Measurements from ENCODE around the gene EPN3. TPM values are rescaled to one million over a fixed set of nuclear protein-coding genes. Genes with fewer than 3 reads are reported as not detected.

EPN3 gene
- total RNA-seq, 4 donors from 2014 or later: 7.3 TPM; not detected in 3

GRCh38 chr17:50502301-50502990 lies 30.1 kb upstream of the EPN3 start:
- Histone ChIP-seq H3K4me3 (no peak overlapping the region), H3K27me3 (no peaks in the 10 kb centered on the region), H3K4me1 (peaks cover 0 to under 1% (median 0%) of the 10 kb centered on the region in 3 donors), H3K27ac (no peak overlapping the region), H3K9me3 (no peaks in the 10 kb centered on the region), H3K36me3 (no peaks in the 10 kb centered on the region)
- ATAC-seq: no peak
- 80% methylated on average over 1 of the region's 9 CpGs; no CpG with 5 or more reads in 1 of the 2 donors for WGBS, 2 donors (ENCODE audit: low coverage in 1 of 2)
- TF ChIP-seq CTCF (IDR thresholded peaks at IDR 0.05) (no peak), EP300 (IDR thresholded peaks at IDR 0.05) (no peak), POLR2A (IDR thresholded peaks at IDR 0.05) (no peak), POLR2AphosphoS5 (IDR thresholded peaks at IDR 0.05) (no peak)

GRCh38 chr17:50505591-50506130 lies 26.9 kb upstream of the EPN3 start:
- Histone ChIP-seq H3K27me3 (no peaks in the 10 kb centered on the region), H3K9me3 (no peaks in the 10 kb centered on the region), H3K27ac (no peak overlapping the region), H3K4me3 (no peak overlapping the region), H3K36me3 (no peaks in the 10 kb centered on the region), H3K4me1 (peaks cover 0 to 18% (median 3%) of the 10 kb centered on the region in 3 donors)
- TF ChIP-seq EP300 (IDR thresholded peaks at IDR 0.05) (no peak), POLR2AphosphoS5 (IDR thresholded peaks at IDR 0.05) (no peak), CTCF (IDR thresholded peaks at IDR 0.05) (no peak), POLR2A (IDR thresholded peaks at IDR 0.05) (no peak)
- 62 to 68% methylated on average over 4 to 5 of the region's 7 CpGs for WGBS, 2 donors (ENCODE audit: low coverage in 1 of 2)
- no peak for ATAC-seq

GRCh38 chr17:50506298-50506697 lies 26.2 kb upstream of the EPN3 start:
- no peaks in the 10 kb centered on the region for H3K27me3 ChIP-seq

GRCh38 chr17:50507871-50508572 lies 24.5 kb upstream of the EPN3 start, which contains the start of gene MYCBPAP:
Gene MYCBPAP, plus strand, starts transcription at chr17:50508439. Its CDS starts 236 bp downstream, at chr17:50508675.
- peak; percentile 85 for ATAC-seq
- Histone ChIP-seq H3K9me3 (no peaks in the 10 kb centered on the region), H3K4me1 (peaks cover 0 to 18% (median 3%) of the 10 kb centered on the region in 3 donors), H3K27me3 (no peaks in the 10 kb centered on the region), H3K4me3 (peak within 1 kb of the TSS; percentile 55 to 75), H3K27ac (peak within 1 kb of the TSS; percentile 9 to 92 (median 80)), H3K36me3 (no peaks in the 10 kb centered on the region)
- TF ChIP-seq POLR2AphosphoS5 (IDR thresholded peaks at IDR 0.05) (peak; percentile 20), EP300 (IDR thresholded peaks at IDR 0.05) (no peak), POLR2A (IDR thresholded peaks at IDR 0.05) (peak in 1 of 2 donors; percentile 25), CTCF (IDR thresholded peaks at IDR 0.05) (peak in 2 of 4 experiments; percentile 21 to 49)
- WGBS, 2 donors (ENCODE audit: low coverage in 1 of 2): 24 to 42% methylated on average over 9 to 11 of the region's 66 CpGs

More at GRCh38 chr17:50506298-50506697, 26.2 kb upstream of the EPN3 start:
- ATAC-seq: no peak
- H3K36me3 ChIP-seq: no peaks in the 10 kb centered on the region
- no peak overlapping the region for H3K27ac ChIP-seq
- H3K4me1 ChIP-seq: peaks cover 0 to 18% (median 3%) of the 10 kb centered on the region in 3 donors
- no peak for TF ChIP-seq EP300 (IDR thresholded peaks at IDR 0.05)
- no peak for TF ChIP-seq POLR2A (IDR thresholded peaks at IDR 0.05)
- no peak for TF ChIP-seq CTCF (IDR thresholded peaks at IDR 0.05)
- TF ChIP-seq POLR2AphosphoS5 (IDR thresholded peaks at IDR 0.05): no peak
- WGBS, 2 donors (ENCODE audit: low coverage in 1 of 2): 89 to 100% methylated on average over 1 to 3 of the region's 7 CpGs
- H3K9me3 ChIP-seq: no peaks in the 10 kb centered on the region
- H3K4me3 ChIP-seq: no peak overlapping the region
